Measurements from ENCODE around the gene MRPL14. TPM values are rescaled to one million over a fixed set of nuclear protein-coding genes. Genes with fewer than 3 reads are reported as not detected.

Gene MRPL14
- total and polyA plus RNA-seq, 8 donors = 8.7 to 30.4 (median 14.1) TPM

- FAIRE-seq (no peak), DNase-seq (peak in 1 of 6 donors; percentile 33), ATAC-seq (no peak)
- no peak for TF ChIP-seq CTCF (IDR thresholded peaks at IDR 0.05)
- no peak overlapping the region for H3K27ac ChIP-seq
- 85 to 88% methylated on average over 13 of the region's 13 CpGs for WGBS, 2 donors
- no peaks in the 10 kb centered on the region for H3K9me3 ChIP-seq
- H3K27me3 ChIP-seq = no peaks in the 10 kb centered on the region
- no peak overlapping the region for H3K4me3 ChIP-seq
- intact Hi-C loops (cut with DNase I) = loop anchor here in 1 of 3 donors (10.0 kb wide), 2 partner anchors 121 to 211 kb away; no protein-coding TSS in a partner anchor
- no peaks in the 10 kb centered on the region for H3K4me1 ChIP-seq
- H3K36me3 ChIP-seq = no peaks in the 10 kb centered on the region
Measured at GRCh38 chr6:44065443-44066140, 61.7 kb downstream of the MRPL14 start.

- ATAC-seq = no peak
- H3K27ac ChIP-seq = no peak overlapping the region
- intact Hi-C loops (cut with DNase I) = loop anchor here in 1 of 3 donors (10.0 kb wide), 2 partner anchors 120 to 210 kb away; no protein-coding TSS in a partner anchor
Measured at GRCh38 chr6:44064948-44065272, 62.3 kb downstream of the MRPL14 start.

GRCh38 chr6:44064089-44064947 lies 62.9 kb downstream of the MRPL14 start:
- intact Hi-C loops (cut with DNase I) = loop anchor here in 1 of 3 donors (10.0 kb wide), 2 partner anchors 120 to 210 kb away; no protein-coding TSS in a partner anchor

More at GRCh38 chr6:44064948-44065272, 62.3 kb downstream of the MRPL14 start:
- Histone ChIP-seq H3K4me3 (no peak overlapping the region), H3K9me3 (no peaks in the 10 kb centered on the region), H3K36me3 (no peaks in the 10 kb centered on the region), H3K4me1 (no peaks in the 10 kb centered on the region), H3K27me3 (no peaks in the 10 kb centered on the region)
- no peak for TF ChIP-seq CTCF (IDR thresholded peaks at IDR 0.05)
- WGBS, 2 donors = 92 to 95% methylated on average over 3 of the region's 3 CpGs
- FAIRE-seq = no peak
- no peak for DNase-seq

GRCh38 chr6:44063561-44064059 lies 63.6 kb downstream of the MRPL14 start:
- Histone ChIP-seq H3K27me3 (no peaks in the 10 kb centered on the region), H3K4me1 (no peaks in the 10 kb centered on the region), H3K4me3 (no peak overlapping the region), H3K27ac (no peak overlapping the region), H3K36me3 (no peaks in the 10 kb centered on the region), H3K9me3 (no peaks in the 10 kb centered on the region)
- TF ChIP-seq CTCF (IDR thresholded peaks at IDR 0.05) = no peak
- no peak for ATAC-seq
- DNase-seq = no peak
- WGBS, 2 donors = 92 to 93% methylated on average over 3 of the region's 3 CpGs
- no peak for FAIRE-seq
- intact Hi-C loops (cut with DNase I) = loop anchor here in 1 of 3 donors (10.0 kb wide), 2 partner anchors 119 to 209 kb away; no protein-coding TSS in a partner anchor

More at GRCh38 chr6:44064089-44064947, 62.9 kb downstream of the MRPL14 start:
- TF ChIP-seq CTCF (IDR thresholded peaks at IDR 0.05) = no peak
- ATAC-seq (peak in 3 of 4 donors; percentile 63 to 80 (median 79)), FAIRE-seq (no peak), DNase-seq (peak in 2 of 6 donors; percentile 20 to 68)
- H3K27me3 ChIP-seq = no peaks in the 10 kb centered on the region
- no peaks in the 10 kb centered on the region for H3K9me3 ChIP-seq
- no peak overlapping the region for H3K4me3 ChIP-seq
- no peak overlapping the region for H3K27ac ChIP-seq
- WGBS, 2 donors = 77 to 80% methylated on average over 17 of the region's 17 CpGs
- H3K36me3 ChIP-seq = no peaks in the 10 kb centered on the region
- H3K4me1 ChIP-seq = no peaks in the 10 kb centered on the region

Other genes with a start within 250 kb of the MRPL14 start
- 10 to 100 TPM in 4 of 6 donors, 1 to 10 TPM in 2; 7.2 to 19.9 (median 11.4) TPM for gene TMEM63B, start 102 bp upstream of the MRPL14 start, total RNA-seq
- 10 to 100 TPM; 12.1 to 16.9 TPM for gene TMEM63B, start 102 bp upstream of the MRPL14 start, polyA plus RNA-seq
- gene CAPN11, start 31.4 kb upstream of the MRPL14 start, total RNA-seq = under 1 TPM in 4 of 6 donors, not detected in 2; 0.06 to 0.23 (median 0.14) TPM
- under 1 TPM; 0.75 to 0.76 TPM for gene CAPN11, start 31.4 kb upstream of the MRPL14 start, polyA plus RNA-seq
- gene MYMX, start 89.5 kb upstream of the MRPL14 start, total RNA-seq = 1 to 10 TPM; 1.1 to 4.3 (median 2.2) TPM
- under 1 TPM; 0.34 to 0.73 TPM for gene MYMX, start 89.5 kb upstream of the MRPL14 start, polyA plus RNA-seq
- 10 to 100 TPM; 24.8 to 72.7 (median 44.4) TPM for gene SLC29A1, start 96.1 kb upstream of the MRPL14 start, total RNA-seq
- 10 to 100 TPM; 35.5 to 89.8 TPM for gene SLC29A1, start 96.1 kb upstream of the MRPL14 start, polyA plus RNA-seq
- 100 to 1,000 TPM; 370 to 577 (median 464) TPM for gene HSP90AB1, start 119.6 kb upstream of the MRPL14 start, total RNA-seq
- 100 to 1,000 TPM; 145 to 328 TPM for gene HSP90AB1, start 119.6 kb upstream of the MRPL14 start, polyA plus RNA-seq
- gene SLC35B2, start 130.1 kb upstream of the MRPL14 start, total RNA-seq = 10 to 100 TPM; 15.9 to 30.4 (median 20.5) TPM
- gene SLC35B2, start 130.1 kb upstream of the MRPL14 start, polyA plus RNA-seq = 10 to 100 TPM; 10.8 to 23.6 TPM
- 10 to 100 TPM in 1 of 6 donors, 1 to 10 TPM in 5; 2.5 to 16.9 (median 5.5) TPM for gene NFKBIE, start 138.1 kb upstream of the MRPL14 start, total RNA-seq
- 10 to 100 TPM; 10.1 to 12.1 TPM for gene NFKBIE, start 138.1 kb upstream of the MRPL14 start, polyA plus RNA-seq
- gene TMEM151B, start 143.0 kb upstream of the MRPL14 start, total RNA-seq = under 1 TPM in 4 of 6 donors, not detected in 2; 0.06 to 0.12 (median 0.09) TPM
- under 1 TPM; 0.54 to 0.65 TPM for gene TMEM151B, start 143.0 kb upstream of the MRPL14 start, polyA plus RNA-seq
- 1 to 10 TPM; 3.6 to 7.4 (median 4.8) TPM for gene AARS2, start 185.9 kb upstream of the MRPL14 start, total RNA-seq
- 1 to 10 TPM; 5.7 to 8.7 TPM for gene AARS2, start 185.9 kb upstream of the MRPL14 start, polyA plus RNA-seq
- under 1 TPM in 1 of 6 donors, not detected in 5; 0.18 TPM for gene SPATS1, start 215.2 kb upstream of the MRPL14 start, total RNA-seq
- under 1 TPM in 1 of 2 donors, not detected in 1; 0.19 TPM for gene SPATS1, start 215.2 kb upstream of the MRPL14 start, polyA plus RNA-seq

All from pancreas (tissue), 10 donors.